Measurements from ENCODE around the gene PALD1. TPM values are rescaled to one million over a fixed set of nuclear protein-coding genes. Genes with fewer than 3 reads are reported as not detected.

The PALD1 gene
- total RNA-seq, 1 donor from 2014 or later: 1.8 TPM

DNA sequence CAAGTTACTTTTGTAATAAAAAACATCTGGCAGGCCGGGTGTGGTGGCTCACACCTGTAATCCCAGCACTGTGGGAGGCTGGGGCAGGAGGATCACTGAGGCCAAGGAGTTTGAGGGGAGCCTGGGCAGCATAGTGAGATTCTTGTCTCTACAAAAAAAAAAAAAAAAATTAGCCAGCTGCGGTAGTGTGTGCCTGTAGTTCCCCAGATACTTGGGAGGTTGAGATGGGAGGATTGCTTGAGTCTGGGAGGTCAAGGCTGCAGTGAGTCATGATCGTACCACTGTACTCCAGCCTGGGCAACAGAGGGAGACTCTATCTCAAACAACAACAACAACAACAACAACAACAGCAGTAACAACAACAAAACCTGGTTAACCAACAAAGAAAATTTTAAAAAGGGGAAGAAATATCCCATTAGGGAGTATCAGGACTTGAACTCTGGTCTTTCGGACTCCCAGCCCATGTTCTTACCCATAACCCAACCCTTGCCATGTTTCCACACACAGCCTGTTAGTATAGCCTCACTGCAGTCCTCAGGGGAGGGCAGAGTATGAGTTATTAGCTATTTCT lies 17.2 kb downstream of the PALD1 start:
- no peak for TF ChIP-seq EZH2 (IDR thresholded peaks at IDR 0.05; ENCODE audit: insufficient read depth, low read length)
- TF ChIP-seq, protein P1, sequence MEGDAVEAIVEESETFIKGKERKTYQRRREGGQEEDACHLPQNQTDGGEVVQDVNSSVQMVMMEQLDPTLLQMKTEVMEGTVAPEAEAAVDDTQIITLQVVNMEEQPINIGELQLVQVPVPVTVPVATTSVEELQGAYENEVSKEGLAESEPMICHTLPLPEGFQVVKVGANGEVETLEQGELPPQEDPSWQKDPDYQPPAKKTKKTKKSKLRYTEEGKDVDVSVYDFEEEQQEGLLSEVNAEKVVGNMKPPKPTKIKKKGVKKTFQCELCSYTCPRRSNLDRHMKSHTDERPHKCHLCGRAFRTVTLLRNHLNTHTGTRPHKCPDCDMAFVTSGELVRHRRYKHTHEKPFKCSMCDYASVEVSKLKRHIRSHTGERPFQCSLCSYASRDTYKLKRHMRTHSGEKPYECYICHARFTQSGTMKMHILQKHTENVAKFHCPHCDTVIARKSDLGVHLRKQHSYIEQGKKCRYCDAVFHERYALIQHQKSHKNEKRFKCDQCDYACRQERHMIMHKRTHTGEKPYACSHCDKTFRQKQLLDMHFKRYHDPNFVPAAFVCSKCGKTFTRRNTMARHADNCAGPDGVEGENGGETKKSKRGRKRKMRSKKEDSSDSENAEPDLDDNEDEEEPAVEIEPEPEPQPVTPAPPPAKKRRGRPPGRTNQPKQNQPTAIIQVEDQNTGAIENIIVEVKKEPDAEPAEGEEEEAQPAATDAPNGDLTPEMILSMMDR (IDR thresholded peaks at IDR 0.05; ENCODE audit: insufficient read depth, low read depth, low read length): no peak
- H3K4me1 Mint-ChIP-seq (ENCODE audit: low read depth, unreplicated experiment): peaks cover 17% of the 10 kb centered on the region
- no peak overlapping the region for H3K4me3 Mint-ChIP-seq (ENCODE audit: unreplicated experiment)
- FAIRE-seq (no peak), DNase-seq (ENCODE audit: low read depth) (no peak)
- H3K36me3 Mint-ChIP-seq (ENCODE audit: low read depth, unreplicated experiment): no peaks in the 10 kb centered on the region
- Histone ChIP-seq H4K20me1 (ENCODE audit: insufficient read depth, low read length) (no peaks in the 10 kb centered on the region), H3K9ac (ENCODE audit: low read length) (no peak overlapping the region), H3K4me2 (ENCODE audit: low read length) (no peak overlapping the region), H3K79me2 (ENCODE audit: insufficient read depth, low read length) (no peaks in the 10 kb centered on the region), H3K27ac (ENCODE audit: low read depth, low read length) (no peak overlapping the region), H3K4me3 (ENCODE audit: insufficient read depth, low read depth, low read length) (no peak overlapping the region), H3K27me3 (ENCODE audit: insufficient read depth, low read length) (no peaks in the 10 kb centered on the region), H2AFZ (ENCODE audit: low read depth, low read length) (no peak overlapping the region), H3K9me3 (ENCODE audit: insufficient read depth, low read depth, low read length) (no peaks in the 10 kb centered on the region), H3K4me1 (ENCODE audit: insufficient read depth, low read length) (peaks cover 12% of the 10 kb centered on the region), H3K36me3 (ENCODE audit: insufficient read depth, low read length) (no peaks in the 10 kb centered on the region)
- no peak overlapping the region for H3K27ac Mint-ChIP-seq (ENCODE audit: unreplicated experiment)
- no peaks in the 10 kb centered on the region for H3K9me3 Mint-ChIP-seq (ENCODE audit: unreplicated experiment)
- peaks cover 3% of the 10 kb centered on the region for H3K27me3 Mint-ChIP-seq (ENCODE audit: low read depth, unreplicated experiment)

DNA sequence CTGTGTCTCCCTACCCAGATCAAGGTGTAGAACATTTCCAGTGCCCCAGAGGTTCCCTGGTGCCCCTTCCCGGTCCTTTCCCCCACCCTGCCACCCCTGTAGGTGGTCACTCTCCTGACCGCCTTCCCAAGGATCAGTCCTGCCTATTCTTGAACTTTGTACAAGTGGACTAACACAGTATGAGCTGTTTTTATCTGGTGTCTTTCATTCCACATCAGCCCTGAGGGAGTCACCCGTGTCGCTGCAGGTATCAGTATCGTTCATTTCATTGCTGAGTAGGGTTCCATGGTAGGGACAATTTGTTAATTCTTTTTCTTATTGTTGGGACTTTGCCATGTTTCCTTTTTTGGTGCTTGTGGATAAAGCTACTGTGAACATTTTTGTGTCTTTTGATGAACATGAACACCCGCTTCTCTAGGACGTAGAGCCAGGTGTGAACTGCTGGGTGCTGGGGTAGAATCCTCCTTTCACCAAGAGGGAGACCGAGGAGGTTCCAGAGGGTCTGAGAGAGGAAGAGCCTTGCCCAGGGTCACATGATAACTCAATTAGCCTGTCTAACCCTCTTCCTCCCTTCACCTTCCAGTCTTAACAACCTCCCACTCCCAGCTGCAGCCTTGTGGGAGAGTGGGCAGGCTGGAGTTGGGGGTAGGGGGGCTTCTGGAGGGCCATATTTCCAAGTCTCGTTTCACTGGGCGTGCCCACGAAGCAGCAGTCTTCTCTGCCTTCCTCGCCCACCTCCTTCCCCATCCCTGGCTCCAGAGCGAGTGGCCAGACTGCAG lies 18.0 kb downstream of the PALD1 start:
- no peak overlapping the region for H3K27ac ChIP-seq (ENCODE audit: low read depth, low read length)
- no peaks in the 10 kb centered on the region for H3K36me3 ChIP-seq (ENCODE audit: insufficient read depth, low read length)
- TF ChIP-seq, protein P1 (IDR thresholded peaks at IDR 0.05; ENCODE audit: insufficient read depth, low read depth, low read length): no peak
- TF ChIP-seq EZH2 (IDR thresholded peaks at IDR 0.05; ENCODE audit: insufficient read depth, low read length): no peak
- FAIRE-seq (no peak), DNase-seq (ENCODE audit: low read depth) (no peak)
- no peaks in the 10 kb centered on the region for H3K79me2 ChIP-seq (ENCODE audit: insufficient read depth, low read length)
- Mint-ChIP-seq H3K4me3 (ENCODE audit: unreplicated experiment) (no peak overlapping the region), H3K9me3 (ENCODE audit: unreplicated experiment) (no peaks in the 10 kb centered on the region), H3K27ac (ENCODE audit: unreplicated experiment) (no peak overlapping the region), H3K36me3 (ENCODE audit: low read depth, unreplicated experiment) (no peaks in the 10 kb centered on the region), H3K4me1 (ENCODE audit: low read depth, unreplicated experiment) (peaks cover 17% of the 10 kb centered on the region), H3K27me3 (ENCODE audit: low read depth, unreplicated experiment) (peaks cover 3% of the 10 kb centered on the region)
- no peaks in the 10 kb centered on the region for H4K20me1 ChIP-seq (ENCODE audit: insufficient read depth, low read length)
- no peak overlapping the region for H3K4me2 ChIP-seq (ENCODE audit: low read length)
- no peak overlapping the region for H2AFZ ChIP-seq (ENCODE audit: low read depth, low read length)
- no peak overlapping the region for H3K4me3 ChIP-seq (ENCODE audit: insufficient read depth, low read depth, low read length)
- H3K4me1 ChIP-seq (ENCODE audit: insufficient read depth, low read length): peaks cover 14% of the 10 kb centered on the region
- H3K27me3 ChIP-seq (ENCODE audit: insufficient read depth, low read length): no peaks in the 10 kb centered on the region
- H3K9me3 ChIP-seq (ENCODE audit: insufficient read depth, low read depth, low read length): no peaks in the 10 kb centered on the region
- H3K9ac ChIP-seq (ENCODE audit: low read length): no peak overlapping the region

DNA sequence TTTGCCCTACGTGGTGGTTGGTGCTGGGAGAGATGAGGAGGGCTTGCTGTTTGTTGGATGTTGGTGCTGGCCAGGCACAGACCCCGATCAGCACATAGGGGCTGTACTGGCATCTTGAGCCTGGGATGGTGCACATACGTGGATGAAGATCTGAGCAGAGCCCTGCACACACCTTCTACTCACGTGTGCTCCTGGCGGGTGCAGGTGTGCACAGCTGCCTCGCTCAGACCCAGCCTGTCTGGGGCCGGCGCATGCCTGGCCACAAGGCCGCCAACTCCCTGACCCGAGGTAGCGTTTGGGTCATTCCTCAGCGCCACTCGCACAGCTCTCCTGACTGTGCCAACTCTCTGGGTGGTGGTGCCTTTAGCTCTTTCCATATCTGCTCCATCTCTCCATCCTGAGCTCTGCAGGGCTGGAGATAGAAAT lies 18.6 kb downstream of the PALD1 start:
- peaks cover 14% of the 10 kb centered on the region for H3K4me1 ChIP-seq (ENCODE audit: insufficient read depth, low read length)
- no peaks in the 10 kb centered on the region for H3K9me3 ChIP-seq (ENCODE audit: insufficient read depth, low read depth, low read length)
- no peak overlapping the region for H3K4me3 ChIP-seq (ENCODE audit: insufficient read depth, low read depth, low read length)
- H2AFZ ChIP-seq (ENCODE audit: low read depth, low read length): no peak overlapping the region
- no peak overlapping the region for H3K27ac ChIP-seq (ENCODE audit: low read depth, low read length)
- no peak overlapping the region for H3K4me2 ChIP-seq (ENCODE audit: low read length)
- no peak overlapping the region for H3K4me3 Mint-ChIP-seq (ENCODE audit: unreplicated experiment)
- no peaks in the 10 kb centered on the region for H3K79me2 ChIP-seq (ENCODE audit: insufficient read depth, low read length)
- no peak for DNase-seq (ENCODE audit: low read depth)
- H3K27ac Mint-ChIP-seq (ENCODE audit: unreplicated experiment): no peak overlapping the region
- no peak for FAIRE-seq
- TF ChIP-seq EZH2 (IDR thresholded peaks at IDR 0.05; ENCODE audit: insufficient read depth, low read length): no peak
- TF ChIP-seq, protein P1 (IDR thresholded peaks at IDR 0.05; ENCODE audit: insufficient read depth, low read depth, low read length): no peak
- H3K36me3 Mint-ChIP-seq (ENCODE audit: low read depth, unreplicated experiment): no peaks in the 10 kb centered on the region
- no peaks in the 10 kb centered on the region for H3K36me3 ChIP-seq (ENCODE audit: insufficient read depth, low read length)
- peaks cover 3% of the 10 kb centered on the region for H3K27me3 Mint-ChIP-seq (ENCODE audit: low read depth, unreplicated experiment)
- H4K20me1 ChIP-seq (ENCODE audit: insufficient read depth, low read length): no peaks in the 10 kb centered on the region
- no peak overlapping the region for H3K9ac ChIP-seq (ENCODE audit: low read length)
- no peaks in the 10 kb centered on the region for H3K27me3 ChIP-seq (ENCODE audit: insufficient read depth, low read length)
- H3K4me1 Mint-ChIP-seq (ENCODE audit: low read depth, unreplicated experiment): peaks cover 17% of the 10 kb centered on the region
- H3K9me3 Mint-ChIP-seq (ENCODE audit: unreplicated experiment): no peaks in the 10 kb centered on the region
